A673 (cell line): ENCODE data around the gene KPNA5.
"Not testable (repeated sequence)": the region's sequence is repeated elsewhere in the genome, so short reads cannot be mapped to it uniquely, and the experiment has no call there.

ENCODE experiments used
- EZH2 ChIP-seq: fragments of 200-600 bp; sonication (generic); IDR thresholded peaks from 2 replicates; pipeline ENCODE4 v1.6.1; 2017; ENCODE audit warnings: borderline replicate concordance, low read depth, mild to moderate bottlenecking, mixed read lengths, antibody characterized with exemption, low read length; ENCODE audit not compliant: poor library complexity, severe bottlenecking
- TF ChIP-seq, protein P1 (sequence below): fragments of 300-800, 200-600 bp; sonication (generic); conservative IDR thresholded peaks from 2 replicates; pipeline ENCODE4 v1.5.1; 2017; ENCODE audit warnings: low read depth, mild to moderate bottlenecking, antibody characterized with exemption, low read length, moderate library complexity, mixed read lengths

- not testable (repeated sequence) for TF ChIP-seq EZH2
- TF ChIP-seq, protein P1, sequence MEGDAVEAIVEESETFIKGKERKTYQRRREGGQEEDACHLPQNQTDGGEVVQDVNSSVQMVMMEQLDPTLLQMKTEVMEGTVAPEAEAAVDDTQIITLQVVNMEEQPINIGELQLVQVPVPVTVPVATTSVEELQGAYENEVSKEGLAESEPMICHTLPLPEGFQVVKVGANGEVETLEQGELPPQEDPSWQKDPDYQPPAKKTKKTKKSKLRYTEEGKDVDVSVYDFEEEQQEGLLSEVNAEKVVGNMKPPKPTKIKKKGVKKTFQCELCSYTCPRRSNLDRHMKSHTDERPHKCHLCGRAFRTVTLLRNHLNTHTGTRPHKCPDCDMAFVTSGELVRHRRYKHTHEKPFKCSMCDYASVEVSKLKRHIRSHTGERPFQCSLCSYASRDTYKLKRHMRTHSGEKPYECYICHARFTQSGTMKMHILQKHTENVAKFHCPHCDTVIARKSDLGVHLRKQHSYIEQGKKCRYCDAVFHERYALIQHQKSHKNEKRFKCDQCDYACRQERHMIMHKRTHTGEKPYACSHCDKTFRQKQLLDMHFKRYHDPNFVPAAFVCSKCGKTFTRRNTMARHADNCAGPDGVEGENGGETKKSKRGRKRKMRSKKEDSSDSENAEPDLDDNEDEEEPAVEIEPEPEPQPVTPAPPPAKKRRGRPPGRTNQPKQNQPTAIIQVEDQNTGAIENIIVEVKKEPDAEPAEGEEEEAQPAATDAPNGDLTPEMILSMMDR = not testable (repeated sequence)
Observed at GRCh38 chr6:116703888-116704287, 22.9 kb downstream of the KPNA5 start.
